ENCODE data around the gene CC2D2A.
"Not testable (repeated sequence)": the region's sequence is repeated elsewhere in the genome, so short reads cannot be mapped to it uniquely, and the experiment has no call there.

Gene CC2D2A

GRCh38 chr4:15470128-15470475, 420 bp downstream of the CC2D2A start:
- no peak for DNase-seq

GRCh38 chr4:15476396-15476795, 6.7 kb downstream of the CC2D2A start:
- no peak for DNase-seq

GRCh38 chr4:15478724-15479088, 9.0 kb downstream of the CC2D2A start:
- DNase-seq: no peak

- no peak for DNase-seq
Measured at GRCh38 chr4:15479089-15479912, 9.6 kb downstream of the CC2D2A start.

- no peak for DNase-seq
Measured at GRCh38 chr4:15479913-15480185, 10.2 kb downstream of the CC2D2A start.

GRCh38 chr4:15481961-15482745, 12.5 kb downstream of the CC2D2A start:
- DNase-seq: no peak

- no peak for DNase-seq
Measured at GRCh38 chr4:15482842-15483241, 13.2 kb downstream of the CC2D2A start.

GRCh38 chr4:15488136-15488535, 18.5 kb downstream of the CC2D2A start:
- DNase-seq: no peak

GRCh38 chr4:15488658-15489470, 19.2 kb downstream of the CC2D2A start:
- DNase-seq: no peak

- DNase-seq: no peak
Measured at GRCh38 chr4:15489551-15489950, 19.9 kb downstream of the CC2D2A start.

GRCh38 chr4:15493411-15493810, 23.7 kb downstream of the CC2D2A start:
- DNase-seq: no peak

- DNase-seq: no peak
Measured at GRCh38 chr4:15495621-15496020, 25.9 kb downstream of the CC2D2A start.

GRCh38 chr4:15498356-15498755, 28.7 kb downstream of the CC2D2A start:
- no peak for DNase-seq

GRCh38 chr4:15500701-15501100, 31.0 kb downstream of the CC2D2A start:
- no peak for DNase-seq

GRCh38 chr4:15501941-15502340, 32.3 kb downstream of the CC2D2A start:
- DNase-seq: no peak

GRCh38 chr4:15502384-15502783, 32.7 kb downstream of the CC2D2A start:
- DNase-seq: no peak

GRCh38 chr4:15504041-15504440, 34.4 kb downstream of the CC2D2A start:
- no peak for DNase-seq

GRCh38 chr4:15506464-15506863, 36.8 kb downstream of the CC2D2A start:
- DNase-seq: no peak

- DNase-seq: no peak
Measured at GRCh38 chr4:15507679-15508078, 38.0 kb downstream of the CC2D2A start.

- DNase-seq: no peak
Measured at GRCh38 chr4:15510961-15511360, 41.3 kb downstream of the CC2D2A start.

- no peak for DNase-seq
Measured at GRCh38 chr4:15513545-15513944, 43.9 kb downstream of the CC2D2A start.

GRCh38 chr4:15515106-15515505, 45.4 kb downstream of the CC2D2A start:
- no peak for DNase-seq

- no peak for DNase-seq
Measured at GRCh38 chr4:15516494-15516893, 46.8 kb downstream of the CC2D2A start.

- DNase-seq: not testable (repeated sequence)
Measured at GRCh38 chr4:15517681-15518080, 48.0 kb downstream of the CC2D2A start.

Measured in cortex of kidney (tissue), 1 donor.